ENCODE measurements around the gene PRKN.

DNA sequence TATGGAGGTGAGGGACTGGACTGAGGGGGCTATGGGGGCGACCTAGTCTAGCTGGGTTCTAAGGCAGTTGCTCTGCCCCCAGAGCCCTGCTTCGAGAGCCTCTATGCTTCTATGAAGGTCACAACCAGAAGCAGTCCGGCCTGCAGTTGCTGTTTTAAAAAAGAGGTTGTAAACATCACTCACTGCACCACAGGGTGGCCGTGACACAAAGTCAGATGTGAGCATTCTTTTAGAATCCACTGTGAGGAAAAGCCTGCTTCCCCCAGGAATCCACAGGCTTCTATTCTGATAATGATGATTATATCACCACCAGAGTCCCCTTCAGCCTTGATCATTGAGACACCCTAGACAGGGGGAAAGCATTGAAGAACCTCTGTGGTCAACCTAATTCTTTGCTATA lies 1224.0 kb downstream of the PRKN start:
- TF ChIP-seq, protein P1, sequence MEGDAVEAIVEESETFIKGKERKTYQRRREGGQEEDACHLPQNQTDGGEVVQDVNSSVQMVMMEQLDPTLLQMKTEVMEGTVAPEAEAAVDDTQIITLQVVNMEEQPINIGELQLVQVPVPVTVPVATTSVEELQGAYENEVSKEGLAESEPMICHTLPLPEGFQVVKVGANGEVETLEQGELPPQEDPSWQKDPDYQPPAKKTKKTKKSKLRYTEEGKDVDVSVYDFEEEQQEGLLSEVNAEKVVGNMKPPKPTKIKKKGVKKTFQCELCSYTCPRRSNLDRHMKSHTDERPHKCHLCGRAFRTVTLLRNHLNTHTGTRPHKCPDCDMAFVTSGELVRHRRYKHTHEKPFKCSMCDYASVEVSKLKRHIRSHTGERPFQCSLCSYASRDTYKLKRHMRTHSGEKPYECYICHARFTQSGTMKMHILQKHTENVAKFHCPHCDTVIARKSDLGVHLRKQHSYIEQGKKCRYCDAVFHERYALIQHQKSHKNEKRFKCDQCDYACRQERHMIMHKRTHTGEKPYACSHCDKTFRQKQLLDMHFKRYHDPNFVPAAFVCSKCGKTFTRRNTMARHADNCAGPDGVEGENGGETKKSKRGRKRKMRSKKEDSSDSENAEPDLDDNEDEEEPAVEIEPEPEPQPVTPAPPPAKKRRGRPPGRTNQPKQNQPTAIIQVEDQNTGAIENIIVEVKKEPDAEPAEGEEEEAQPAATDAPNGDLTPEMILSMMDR (conservative IDR thresholded peaks at IDR 0.05 in 1 of 2, IDR thresholded peaks at IDR 0.05 in 1 of 2; ENCODE audit: low read depth in 1 of 2, low read length in 2 of 2), result no peak
- no peak for TF ChIP-seq EZH2 (IDR thresholded peaks at IDR 0.05; ENCODE audit: low read length, missing control alignments)

Measured in fibroblast of lung (primary cell).